Stimulated activated effector memory CD8-positive, alpha-beta T cell treated with anti-CD3 and anti-CD28 coated beads, Interleukin-12 subunit alpha, Interleukin-12 subunit beta, amount 100 ng/mL, for 72 hours (primary cell): ENCODE data around the gene GPR161.
"Not testable (repeated sequence)": the region's sequence is repeated elsewhere in the genome, so short reads cannot be mapped to it uniquely, and the experiment has no call there.

ENCODE experiments used
- ATAC-seq: fragments of 150-1000 bp; cut with Tn5 transposase; 2 replicates; pipeline ENCODE4 v1.10.0; 2021
- DNase-seq, 2 donors: peaks; one replicate each; pipeline ENCODE4 v3.0.0; 2021 to 2022; ENCODE audit warnings: low spot score in 2 of 2
- H3K27ac Mint-ChIP-seq: one replicate; pipeline ENCODE4 v1.8.0; 2022; ENCODE audit warnings: mild to moderate bottlenecking, mixed read lengths
- H3K36me3 Mint-ChIP-seq: one replicate; pipeline ENCODE4 v1.8.0; 2022; ENCODE audit warnings: mild to moderate bottlenecking, mixed read lengths
- H3K4me1 Mint-ChIP-seq: one replicate; pipeline ENCODE4 v1.8.0; 2022; ENCODE audit warnings: mixed read lengths
- H3K4me3 Mint-ChIP-seq: one replicate; pipeline ENCODE4 v1.8.0; 2022; ENCODE audit warnings: mild to moderate bottlenecking, mixed read lengths
- H3K9me3 Mint-ChIP-seq: one replicate; pipeline ENCODE4 v1.8.0; 2022; ENCODE audit warnings: mixed read lengths

The GPR161 gene, protein sequence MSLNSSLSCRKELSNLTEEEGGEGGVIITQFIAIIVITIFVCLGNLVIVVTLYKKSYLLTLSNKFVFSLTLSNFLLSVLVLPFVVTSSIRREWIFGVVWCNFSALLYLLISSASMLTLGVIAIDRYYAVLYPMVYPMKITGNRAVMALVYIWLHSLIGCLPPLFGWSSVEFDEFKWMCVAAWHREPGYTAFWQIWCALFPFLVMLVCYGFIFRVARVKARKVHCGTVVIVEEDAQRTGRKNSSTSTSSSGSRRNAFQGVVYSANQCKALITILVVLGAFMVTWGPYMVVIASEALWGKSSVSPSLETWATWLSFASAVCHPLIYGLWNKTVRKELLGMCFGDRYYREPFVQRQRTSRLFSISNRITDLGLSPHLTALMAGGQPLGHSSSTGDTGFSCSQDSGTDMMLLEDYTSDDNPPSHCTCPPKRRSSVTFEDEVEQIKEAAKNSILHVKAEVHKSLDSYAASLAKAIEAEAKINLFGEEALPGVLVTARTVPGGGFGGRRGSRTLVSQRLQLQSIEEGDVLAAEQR

DNA sequence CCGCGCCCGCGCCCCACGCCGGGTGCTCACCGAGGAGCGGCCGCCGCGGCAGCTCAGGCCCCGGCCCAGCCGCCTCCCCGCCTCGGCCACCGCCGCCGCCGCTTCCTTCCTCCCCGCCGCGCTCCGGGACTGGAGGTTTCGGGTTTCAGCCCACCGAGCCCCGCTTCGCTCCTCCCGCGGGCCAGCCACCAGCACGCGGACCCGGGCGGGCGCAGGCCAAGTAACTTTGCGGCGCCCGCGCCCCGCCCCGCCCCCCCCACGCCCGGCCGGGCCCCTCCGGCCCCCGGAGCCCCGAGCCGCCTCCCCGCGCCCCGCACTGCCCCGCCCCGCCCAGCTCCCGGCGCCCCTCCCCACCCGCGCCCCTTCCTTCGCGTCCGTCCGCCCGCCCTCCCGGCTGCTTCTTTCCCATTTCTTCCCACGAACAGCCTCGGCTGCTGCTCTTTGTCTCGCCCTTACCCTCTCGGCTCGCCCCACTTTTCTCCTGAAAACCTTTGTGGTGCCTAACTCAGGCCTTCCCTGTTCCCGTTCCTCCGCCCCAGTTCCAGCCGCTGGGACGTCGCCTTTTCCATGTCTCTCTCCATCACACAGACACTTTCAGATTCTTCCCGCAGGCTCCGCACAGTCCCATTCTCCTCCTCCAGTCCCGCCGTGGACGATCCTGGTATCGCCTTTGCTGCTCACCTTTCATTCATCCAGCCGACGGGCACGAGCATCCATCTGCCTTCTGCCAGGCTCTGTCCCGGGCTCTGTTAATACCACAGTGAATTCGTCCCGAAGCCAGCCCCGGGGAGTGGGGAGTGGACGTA lies at the start of gene GPR161:
TSS of gene GPR161 (minus strand) at position 222 of the 806 bp plus-strand sequence. CDS start 32,080 bp downstream, outside the sequence.
- H3K27ac Mint-ChIP-seq = peak within 1 kb of the TSS; percentile 93
- H3K4me1 Mint-ChIP-seq = peaks cover 25% of the 10 kb centered on the region
- peak; percentile 9 to 53 for DNase-seq
- H3K9me3 Mint-ChIP-seq = no peaks in the 10 kb centered on the region
- peak; percentile 38 for ATAC-seq
- peak within 1 kb of the TSS; percentile 94 for H3K4me3 Mint-ChIP-seq
- H3K36me3 Mint-ChIP-seq = no peaks in the 10 kb centered on the region

DNA sequence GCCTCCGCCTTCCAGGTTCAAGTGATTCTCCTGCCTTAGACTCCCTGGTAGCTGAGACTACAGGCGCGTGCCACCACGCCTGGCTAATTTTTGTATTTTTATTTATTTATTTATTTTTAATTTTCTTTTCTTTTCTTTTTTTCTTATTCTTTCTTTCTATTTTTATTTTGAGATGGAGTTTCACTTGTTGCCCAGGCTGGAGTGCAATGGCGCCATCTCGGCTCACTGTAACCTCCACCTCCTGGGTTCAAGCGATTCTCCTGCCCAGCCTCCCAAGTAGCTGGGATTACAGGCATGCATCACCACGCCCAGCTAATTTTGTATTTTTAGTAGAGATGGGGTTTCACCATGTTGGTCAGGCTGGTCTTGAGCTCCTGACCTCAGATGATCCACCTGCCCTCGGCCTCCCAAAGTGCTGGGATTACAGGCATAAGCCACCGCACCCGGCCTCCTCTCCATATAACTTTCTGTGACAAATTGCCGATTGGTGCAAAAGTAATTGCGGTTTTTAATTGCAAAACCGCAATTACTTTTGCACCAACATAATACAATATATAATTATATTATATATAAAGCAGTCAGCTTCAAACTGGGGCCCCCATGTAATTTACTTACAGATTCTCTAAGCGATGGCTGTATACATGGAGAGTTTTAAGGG lies 44.5 kb upstream of the GPR161 start:
- not testable (repeated sequence) for H3K27ac Mint-ChIP-seq, DNase-seq, H3K9me3 Mint-ChIP-seq, H3K4me3 Mint-ChIP-seq, H3K4me1 Mint-ChIP-seq, ATAC-seq
- H3K36me3 Mint-ChIP-seq = peaks cover 28% of the 10 kb centered on the region

DNA sequence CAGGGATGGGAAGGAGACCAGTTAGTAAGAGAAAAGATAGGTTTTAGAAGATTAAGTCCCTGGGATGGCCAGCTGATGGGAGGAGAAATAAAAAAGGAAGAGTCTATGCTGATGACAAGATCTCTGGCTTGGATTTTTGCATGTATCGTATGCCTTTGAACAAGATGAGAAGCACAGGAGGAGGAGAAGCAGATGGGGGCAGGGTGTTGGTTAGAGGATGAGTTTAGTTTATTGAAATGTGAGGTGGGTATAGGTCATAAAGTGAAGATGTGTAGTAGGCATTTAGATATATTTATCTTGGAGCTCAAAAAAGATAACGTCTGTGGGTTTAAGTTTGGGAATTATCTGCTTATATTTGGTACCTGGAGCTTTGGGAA lies 43.4 kb upstream of the GPR161 start:
- Mint-ChIP-seq H3K36me3 (peaks cover 18% of the 10 kb centered on the region), H3K27ac (no peak overlapping the region), H3K4me1 (no peaks in the 10 kb centered on the region), H3K9me3 (no peaks in the 10 kb centered on the region), H3K4me3 (no peak overlapping the region)
- DNase-seq (no peak), ATAC-seq (no peak)

- H3K27ac Mint-ChIP-seq = no peak overlapping the region
- ATAC-seq = no peak
- H3K4me3 Mint-ChIP-seq = no peak overlapping the region
- peaks cover 12% of the 10 kb centered on the region for H3K36me3 Mint-ChIP-seq
- no peaks in the 10 kb centered on the region for H3K4me1 Mint-ChIP-seq
- no peaks in the 10 kb centered on the region for H3K9me3 Mint-ChIP-seq
- DNase-seq = peak in 1 of 2 donors; percentile 62
Observed at GRCh38 chr1:168179438-168180147, 42.9 kb upstream of the GPR161 start.

- H3K9me3 Mint-ChIP-seq = no peaks in the 10 kb centered on the region
- no peak within 1 kb of the TSS for H3K27ac Mint-ChIP-seq
- DNase-seq (peak; percentile 89 to 98), ATAC-seq (peak; percentile 94)
- H3K4me1 Mint-ChIP-seq = no peaks in the 10 kb centered on the region
- no peak within 1 kb of the TSS for H3K4me3 Mint-ChIP-seq
- H3K36me3 Mint-ChIP-seq = peaks cover 10% of the 10 kb centered on the region
Observed at GRCh38 chr1:168178638-168179437, 42.1 kb upstream of the GPR161 start, which contains the start of gene TIPRL. Gene TIPRL (plus strand): TSS chr1:168178962. CDS start chr1:168179078, 116 bp downstream.

DNA sequence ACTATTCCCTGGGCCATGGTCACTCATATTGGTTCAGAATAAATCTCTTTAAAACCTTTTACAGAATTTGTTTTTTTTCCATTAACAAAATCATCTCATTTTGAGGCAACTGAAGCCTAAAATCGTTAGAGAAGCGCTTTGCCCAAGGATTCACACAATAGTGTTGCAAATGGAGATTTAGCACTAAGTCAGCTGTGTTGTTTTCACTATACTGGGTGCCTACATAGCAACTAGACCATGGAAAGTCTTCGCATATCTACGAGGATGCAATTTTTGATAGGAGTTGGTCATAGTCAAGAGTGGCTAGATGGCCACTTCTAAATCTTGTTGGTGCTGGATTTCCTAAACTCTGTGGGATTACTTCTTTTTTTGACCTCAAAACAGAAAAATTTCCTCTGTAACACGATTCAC lies 41.5 kb upstream of the GPR161 start:
- H3K9me3 Mint-ChIP-seq = no peaks in the 10 kb centered on the region
- peaks cover 8% of the 10 kb centered on the region for H3K36me3 Mint-ChIP-seq
- no peak overlapping the region for H3K27ac Mint-ChIP-seq

GRCh38 chr1:168172250-168172915 lies 35.7 kb upstream of the GPR161 start:
- Mint-ChIP-seq H3K27ac (no peak overlapping the region), H3K36me3 (no peaks in the 10 kb centered on the region), H3K4me3 (no peak overlapping the region), H3K9me3 (no peaks in the 10 kb centered on the region), H3K4me1 (no peaks in the 10 kb centered on the region)
- no peak for DNase-seq
- no peak for ATAC-seq

More for the DNA sequence above, 41.5 kb upstream of the GPR161 start:
- Mint-ChIP-seq H3K4me3 (no peak overlapping the region), H3K4me1 (no peaks in the 10 kb centered on the region)
- ATAC-seq = no peak
- DNase-seq = no peak

DNA sequence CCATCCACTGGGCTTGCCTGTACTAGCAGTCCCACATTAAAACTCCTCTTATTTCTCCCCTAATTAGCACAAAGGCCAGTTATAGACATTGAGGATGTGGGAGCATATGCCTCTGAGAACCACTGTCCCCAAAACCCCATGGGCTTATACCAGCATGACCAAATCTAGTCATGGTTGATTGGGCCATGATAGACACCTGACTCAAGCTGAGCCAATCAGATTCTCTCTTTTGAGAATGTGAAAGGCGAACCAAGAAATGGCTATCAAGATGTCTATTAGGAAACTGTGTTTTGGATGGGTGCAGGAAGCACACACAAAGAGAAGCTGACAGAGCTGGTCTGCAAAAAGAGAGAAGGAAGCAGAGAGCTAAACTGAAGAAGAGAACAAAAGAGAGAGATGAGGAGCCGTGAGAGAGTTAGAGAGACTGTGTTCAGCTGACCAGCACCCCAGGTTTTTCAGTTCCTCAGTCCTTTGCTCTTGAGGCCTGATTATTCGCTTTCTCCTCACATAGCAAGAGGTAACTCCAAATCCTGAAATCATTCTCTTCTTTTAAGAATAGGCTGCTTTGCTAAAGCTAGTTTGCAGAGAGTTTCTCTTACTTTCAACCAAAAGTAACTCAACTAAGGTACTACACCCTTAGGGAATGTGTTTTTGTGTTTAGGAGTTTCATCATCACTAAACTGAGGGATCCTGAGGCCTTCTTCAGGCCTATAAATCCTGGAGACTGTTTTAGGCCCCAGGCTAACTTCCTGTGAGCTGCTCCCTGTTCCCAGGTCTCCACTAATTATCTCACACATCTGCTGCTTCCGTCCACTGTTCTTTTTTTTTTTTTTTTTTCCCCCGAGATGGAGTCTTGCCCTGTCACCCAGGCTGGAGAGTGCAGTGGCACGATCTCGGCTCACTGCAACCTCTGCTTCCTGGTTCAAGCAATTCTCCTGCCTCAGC lies 34.1 kb upstream of the GPR161 start:
- ATAC-seq (no peak), DNase-seq (no peak)
- H3K36me3 Mint-ChIP-seq = no peaks in the 10 kb centered on the region
- H3K27ac Mint-ChIP-seq = no peak overlapping the region
- no peaks in the 10 kb centered on the region for H3K9me3 Mint-ChIP-seq
- H3K4me1 Mint-ChIP-seq = no peaks in the 10 kb centered on the region
- no peak overlapping the region for H3K4me3 Mint-ChIP-seq

DNA sequence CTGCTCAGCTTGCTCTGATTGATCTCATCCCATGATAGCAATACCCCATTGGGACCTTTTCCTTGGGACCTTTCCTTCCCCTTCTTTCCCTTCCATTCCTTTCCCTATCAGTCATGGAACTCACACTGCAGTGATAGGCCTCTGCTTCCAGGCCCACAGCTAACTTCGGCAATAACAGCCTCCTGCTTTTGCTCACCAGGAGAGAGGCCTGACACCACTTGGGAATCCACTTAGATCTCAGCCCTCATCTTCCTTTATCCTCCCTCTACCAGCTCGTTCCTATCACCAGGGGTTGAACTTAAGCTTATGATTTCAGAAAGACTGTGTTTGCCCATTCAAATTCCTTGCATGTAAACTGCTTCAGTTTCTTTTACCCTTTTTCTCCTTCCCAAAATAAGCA lies 31.1 kb upstream of the GPR161 start:
- H3K36me3 Mint-ChIP-seq = no peaks in the 10 kb centered on the region
- H3K4me1 Mint-ChIP-seq = no peaks in the 10 kb centered on the region
- no peak for DNase-seq
- H3K9me3 Mint-ChIP-seq = no peaks in the 10 kb centered on the region
- H3K4me3 Mint-ChIP-seq = no peak overlapping the region
- no peak overlapping the region for H3K27ac Mint-ChIP-seq
- ATAC-seq = no peak

DNA sequence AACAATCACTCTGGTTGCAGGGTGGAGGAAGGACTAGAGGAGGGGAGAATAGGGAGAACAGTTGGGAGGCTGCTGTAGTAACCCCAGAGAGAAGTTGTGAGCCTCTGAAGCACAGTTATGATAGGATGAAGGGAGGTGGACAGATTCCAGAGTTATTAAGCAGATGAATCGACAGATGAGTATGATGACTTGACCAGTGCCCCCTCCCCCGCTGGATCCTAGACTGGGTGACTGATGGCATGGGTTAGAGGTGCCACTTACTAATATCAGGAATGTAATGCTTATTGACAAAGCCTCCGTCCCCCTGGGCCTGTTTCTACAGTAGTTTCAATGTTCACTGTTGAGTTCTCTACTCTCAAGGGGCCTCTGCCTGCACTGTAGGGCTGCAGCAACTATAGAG lies 28.0 kb upstream of the GPR161 start:
- no peak overlapping the region for H3K27ac Mint-ChIP-seq
- DNase-seq (no peak), ATAC-seq (no peak)
- peaks cover 8% of the 10 kb centered on the region for H3K9me3 Mint-ChIP-seq
- no peak overlapping the region for H3K4me3 Mint-ChIP-seq
- H3K36me3 Mint-ChIP-seq = no peaks in the 10 kb centered on the region
- no peaks in the 10 kb centered on the region for H3K4me1 Mint-ChIP-seq

GRCh38 chr1:168163670-168164069 lies 26.9 kb upstream of the GPR161 start:
- Mint-ChIP-seq H3K4me3 (no peak overlapping the region), H3K4me1 (no peaks in the 10 kb centered on the region), H3K27ac (no peak overlapping the region), H3K36me3 (no peaks in the 10 kb centered on the region), H3K9me3 (peaks cover 13% of the 10 kb centered on the region)
- DNase-seq (no peak), ATAC-seq (no peak)

GRCh38 chr1:168161459-168161858 lies 24.7 kb upstream of the GPR161 start:
- ATAC-seq (no peak), DNase-seq (no peak)
- H3K27ac Mint-ChIP-seq = no peak overlapping the region
- no peak overlapping the region for H3K4me3 Mint-ChIP-seq
- H3K36me3 Mint-ChIP-seq = no peaks in the 10 kb centered on the region
- H3K4me1 Mint-ChIP-seq = no peaks in the 10 kb centered on the region
- peaks cover 20% of the 10 kb centered on the region for H3K9me3 Mint-ChIP-seq

- ATAC-seq (no peak), DNase-seq (no peak)
- Mint-ChIP-seq H3K4me1 (no peaks in the 10 kb centered on the region), H3K9me3 (peaks cover 20% of the 10 kb centered on the region), H3K36me3 (no peaks in the 10 kb centered on the region), H3K4me3 (no peak overlapping the region), H3K27ac (no peak overlapping the region)
Observed at GRCh38 chr1:168159979-168160378, 23.2 kb upstream of the GPR161 start.
